Measurements from ENCODE around the gene CCNB1.
"Not testable (repeated sequence)": the region's sequence is repeated elsewhere in the genome, so short reads cannot be mapped to it uniquely, and the experiment has no call there.

CCNB1 gene

GRCh38 chr5:69137807-69138206 is 29.1 kb upstream of the CCNB1 start:
- H3K4me3 ChIP-seq: no peak overlapping the region
- no peak for TF ChIP-seq CTCF (IDR thresholded peaks at IDR 0.05)
- H3K27ac ChIP-seq: no peak overlapping the region
- no peak for DNase-seq (ENCODE audit: low spot score)

- Histone ChIP-seq H3K4me3 (no peak overlapping the region), H3K27ac (no peak overlapping the region)
- no peak for DNase-seq (ENCODE audit: low spot score)
- TF ChIP-seq CTCF (IDR thresholded peaks at IDR 0.05): no peak
Measured at GRCh38 chr5:69138766-69139165, 28.2 kb upstream of the CCNB1 start.

GRCh38 chr5:69140239-69140638 is 26.7 kb upstream of the CCNB1 start:
- not testable (repeated sequence) for DNase-seq (ENCODE audit: low spot score); H3K4me3 ChIP-seq; H3K27ac ChIP-seq

GRCh38 chr5:69140827-69141226 is 26.1 kb upstream of the CCNB1 start:
- H3K4me3 ChIP-seq: no peak overlapping the region
- no peak for DNase-seq (ENCODE audit: low spot score)
- H3K27ac ChIP-seq: no peak overlapping the region
- no peak for TF ChIP-seq CTCF (IDR thresholded peaks at IDR 0.05)

GRCh38 chr5:69148576-69148975 is 18.4 kb upstream of the CCNB1 start:
- not testable (repeated sequence) for H3K27ac ChIP-seq; H3K4me3 ChIP-seq; DNase-seq (ENCODE audit: low spot score)

- Histone ChIP-seq H3K27ac (no peak overlapping the region), H3K4me3 (no peak overlapping the region)
- TF ChIP-seq CTCF (IDR thresholded peaks at IDR 0.05): no peak
- DNase-seq (ENCODE audit: low spot score): no peak
Measured at GRCh38 chr5:69148981-69149675, 17.8 kb upstream of the CCNB1 start.

- TF ChIP-seq CTCF (IDR thresholded peaks at IDR 0.05): no peak
- H3K27ac ChIP-seq: no peak overlapping the region
- DNase-seq (ENCODE audit: low spot score): no peak
- H3K4me3 ChIP-seq: no peak overlapping the region
Measured at GRCh38 chr5:69149676-69150010, 17.3 kb upstream of the CCNB1 start.

GRCh38 chr5:69152731-69153130 is 14.2 kb upstream of the CCNB1 start:
- no peak overlapping the region for H3K4me3 ChIP-seq
- no peak for TF ChIP-seq CTCF (IDR thresholded peaks at IDR 0.05)
- no peak overlapping the region for H3K27ac ChIP-seq
- no peak for DNase-seq (ENCODE audit: low spot score)

All from coronary artery (tissue), 2 donors.